GM21619 (cell line): ENCODE data around the gene BTBD2.

ENCODE experiments used
- ATAC-seq: cut with Tn5 transposase; IDR thresholded peaks from one replicate; pipeline ENCODE4 v1.9.1; 2021; ENCODE audit not compliant: unreplicated experiment

The BTBD2 gene

GRCh38 chr19:1987197-1988187, 28.0 kb downstream of the BTBD2 start:
- no peak for ATAC-seq

GRCh38 chr19:1986357-1987162, 29.0 kb downstream of the BTBD2 start:
- no peak for ATAC-seq

- ATAC-seq: no peak
These were observed 29.7 kb downstream of the BTBD2 start for GRCh38 chr19:1985588-1986356.

GRCh38 chr19:1984357-1984756, 31.2 kb downstream of the BTBD2 start:
- no peak for ATAC-seq

- ATAC-seq: no peak
These were observed 34.3 kb downstream of the BTBD2 start for GRCh38 chr19:1981253-1981652.

- ATAC-seq: no peak
These were observed 34.7 kb downstream of the BTBD2 start for GRCh38 chr19:1980809-1981181.

DNA sequence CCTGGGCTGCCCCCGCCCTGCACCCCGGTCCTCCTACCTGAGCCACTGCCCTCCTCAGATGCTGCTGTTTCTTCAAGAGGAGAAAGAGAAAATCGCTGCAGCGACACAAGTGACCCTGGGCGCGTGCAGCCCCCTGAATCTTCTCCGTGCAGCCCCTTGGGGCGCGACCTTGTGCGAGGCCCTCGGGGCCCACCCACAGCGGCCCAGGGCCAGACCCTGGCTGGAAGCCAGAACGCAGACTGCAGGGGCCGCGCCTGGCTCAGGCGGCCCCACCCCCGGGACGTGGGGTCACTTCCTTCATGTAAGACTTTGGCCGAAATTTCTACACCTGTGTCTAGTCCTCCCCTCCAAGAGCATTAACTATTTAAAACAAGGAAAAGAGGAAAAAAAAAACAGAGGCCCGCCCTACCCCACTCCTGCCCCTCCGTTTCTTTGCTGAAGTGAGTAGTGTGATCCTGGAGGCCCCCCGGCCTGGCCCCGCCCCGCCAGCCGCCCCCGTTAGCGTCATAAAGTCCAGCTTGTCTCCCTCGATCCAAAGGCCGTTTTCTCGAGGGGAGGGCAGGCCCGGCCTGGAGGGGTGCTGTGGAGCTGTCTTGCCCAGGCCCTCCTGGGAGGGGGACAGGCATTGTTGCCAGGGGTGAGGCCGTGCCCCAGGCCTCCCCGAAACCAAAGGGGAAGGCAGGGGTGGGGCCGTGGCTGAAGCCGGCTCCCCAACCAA, 35.3 kb downstream of the BTBD2 start:
- no peak for ATAC-seq

DNA sequence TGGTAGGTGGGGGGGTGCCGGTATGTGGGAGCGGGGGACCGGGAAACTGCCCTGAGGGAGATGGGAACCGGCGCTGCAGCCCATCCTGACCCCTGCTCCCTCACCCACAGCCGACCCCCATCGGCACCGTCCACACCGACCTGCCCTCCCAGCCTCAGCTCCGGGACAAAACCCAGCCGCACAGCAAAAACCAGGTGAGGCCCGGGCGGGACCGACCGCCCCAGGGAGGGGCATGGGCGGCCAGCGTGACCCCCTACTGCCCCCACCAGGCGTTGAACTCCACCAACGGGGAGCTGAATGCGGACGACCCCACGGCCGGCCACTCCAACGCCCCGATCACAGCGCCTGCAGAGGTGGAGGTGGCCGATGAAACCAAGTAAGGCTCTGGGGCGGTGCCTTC, 35.9 kb downstream of the BTBD2 start:
- ATAC-seq: no peak

DNA sequence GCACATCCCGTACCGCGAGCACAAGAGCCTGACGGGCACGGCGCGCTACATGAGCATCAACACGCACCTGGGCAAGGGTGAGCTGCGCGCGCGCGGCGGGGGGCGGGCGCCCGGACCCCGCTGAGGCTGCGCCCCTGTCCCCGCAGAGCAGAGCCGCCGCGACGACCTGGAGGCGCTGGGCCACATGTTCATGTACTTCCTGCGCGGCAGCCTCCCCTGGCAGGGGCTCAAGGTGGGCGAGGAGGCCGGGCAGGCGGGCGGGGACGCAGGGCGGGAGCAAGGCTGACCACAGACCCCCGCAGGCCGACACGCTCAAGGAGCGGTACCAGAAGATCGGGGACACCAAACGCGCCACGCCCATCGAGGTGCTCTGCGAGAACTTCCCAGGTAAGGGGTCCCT, 36.5 kb downstream of the BTBD2 start:
- ATAC-seq: no peak

GRCh38 chr19:1978346-1978894, 37.1 kb downstream of the BTBD2 start:
- no peak for ATAC-seq

DNA sequence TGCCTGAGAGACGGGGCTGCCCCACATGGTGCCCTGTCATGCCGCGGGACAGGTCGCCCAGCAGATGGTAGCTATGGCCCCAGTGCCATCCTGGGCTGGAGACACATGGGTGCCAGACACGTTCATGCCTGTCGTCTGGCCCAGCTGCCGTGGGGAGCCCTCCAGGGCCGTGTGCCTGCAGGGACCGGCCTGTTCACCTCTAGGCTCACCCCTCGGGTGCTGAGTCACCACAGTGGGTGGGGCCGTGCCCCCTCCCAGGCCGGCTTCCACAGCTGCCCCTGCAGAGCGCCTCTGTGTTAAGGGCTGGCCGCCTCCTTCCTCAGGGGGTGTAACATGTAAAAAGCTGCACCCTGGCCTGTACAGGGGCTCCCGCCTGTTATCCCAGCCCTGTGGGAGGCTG, 38.4 kb downstream of the BTBD2 start:
- ATAC-seq: no peak

DNA sequence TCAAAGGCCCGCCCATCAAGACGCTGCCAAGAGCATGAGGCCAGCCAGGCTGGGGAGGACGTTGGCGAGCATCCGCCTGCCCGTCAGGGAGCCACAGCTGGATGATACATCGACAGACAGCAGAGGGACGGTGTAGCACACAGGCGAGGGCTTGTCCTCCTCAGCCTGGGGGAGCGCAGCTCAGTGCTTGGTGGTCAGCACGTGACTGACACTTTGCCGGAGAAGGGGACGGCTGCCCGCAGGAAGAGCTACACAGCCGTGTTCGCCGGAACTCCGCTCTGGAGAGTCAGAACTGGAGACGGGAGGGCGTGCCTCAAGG, 40.4 kb downstream of the BTBD2 start:
- no peak for ATAC-seq

- no peak for ATAC-seq
These were observed 40.9 kb downstream of the BTBD2 start for GRCh38 chr19:1974381-1975161.

DNA sequence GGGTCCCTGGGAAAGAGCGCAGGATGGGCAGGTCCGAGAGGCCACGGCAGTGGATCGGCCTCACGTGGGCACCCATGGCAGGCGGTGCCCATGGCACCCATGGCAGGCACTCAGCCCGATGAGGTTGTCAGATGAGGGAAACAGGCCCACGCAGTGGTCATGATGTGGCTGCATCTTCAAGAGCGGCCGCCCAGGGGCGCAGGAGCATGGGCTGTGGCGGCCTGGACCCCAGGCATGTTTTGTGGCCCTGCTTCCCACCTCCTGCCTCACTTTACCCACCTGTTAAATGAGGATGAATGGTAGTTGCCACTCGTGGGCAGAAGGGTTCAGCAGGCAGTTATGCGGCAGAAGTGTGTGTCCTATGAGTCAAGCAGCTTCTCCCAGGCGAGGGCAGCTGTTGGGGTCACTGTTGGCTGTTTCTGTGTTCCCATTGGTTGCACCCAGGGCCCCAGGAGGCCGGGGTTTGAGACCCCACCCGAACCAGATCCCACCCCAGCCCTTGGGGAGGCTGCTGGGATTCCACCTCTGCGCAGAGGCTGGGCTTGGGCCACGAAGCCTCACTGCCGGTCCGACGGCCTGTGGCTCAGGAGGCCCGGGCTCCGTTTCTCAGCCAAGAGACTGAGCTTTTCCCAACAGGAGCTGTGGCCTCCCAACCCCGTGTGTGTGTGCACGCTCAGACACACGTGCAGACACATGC, 44.6 kb downstream of the BTBD2 start:
- no peak for ATAC-seq

- ATAC-seq: no peak
These were observed 45.3 kb downstream of the BTBD2 start for GRCh38 chr19:1970003-1970805.

GRCh38 chr19:1969176-1970002, 46.1 kb downstream of the BTBD2 start:
- ATAC-seq: no peak
